GM23338 (cell line): ENCODE results near the gene TIPRL. TPM values are rescaled to one million over a fixed set of nuclear protein-coding genes. Genes with fewer than 3 reads are reported as not detected.

Experiments used
- ATAC-seq: fragments of 200-7000 bp; cut with Tn5 transposase; 3 replicates; pipeline ENCODE4 v1.9.1; 2020
- DNase-seq: peaks from one replicate; pipeline ENCODE4 v3.0.0-alpha.2; 2015; ENCODE audit warnings: low spot score
- H2AFZ ChIP-seq: fragments of 200-600 bp; sonication (generic); 2 replicates; pipeline ENCODE4 v1.8.0; 2016; ENCODE audit warnings: antibody characterized with exemption, mild to moderate bottlenecking, moderate library complexity
- H3F3A ChIP-seq: fragments of 200-600 bp; sonication (generic); replicated peaks from 2 replicates; pipeline ENCODE4 v1.8.0; 2017; ENCODE audit warnings: antibody characterized with exemption, mixed run types, low read depth
- H3K27ac ChIP-seq: fragments of 200-600 bp; sonication (generic); 2 replicates; pipeline ENCODE4 v1.6.1; 2016; ENCODE audit warnings: low read depth
- H3K27me3 ChIP-seq: fragments of 200-600 bp; sonication (generic); 2 replicates; pipeline ENCODE4 v1.8.0; 2016; ENCODE audit warnings: mild to moderate bottlenecking, mixed run types, moderate library complexity; ENCODE audit not compliant: insufficient read depth
- H3K36me3 ChIP-seq: fragments of 200-600 bp; sonication (generic); 2 replicates; pipeline ENCODE4 v1.8.0; 2016; ENCODE audit warnings: mild to moderate bottlenecking; ENCODE audit not compliant: insufficient read depth
- H3K4me1 ChIP-seq: fragments of 200-600 bp; sonication (generic); 2 replicates; pipeline ENCODE4 v1.8.0; 2016; ENCODE audit warnings: mild to moderate bottlenecking, moderate library complexity; ENCODE audit not compliant: insufficient read depth
- H3K4me2 ChIP-seq: fragments of 200-600 bp; sonication (generic); 2 replicates; pipeline ENCODE4 v1.7.1; 2017; ENCODE audit warnings: mixed run types
- H3K4me3 ChIP-seq: fragments of 200-600 bp; sonication (generic); 2 replicates; pipeline ENCODE4 v1.6.1; 2016; ENCODE audit warnings: mixed run types
- H3K79me2 ChIP-seq: fragments of 200-600 bp; sonication (generic); replicated peaks from 2 replicates; pipeline ENCODE4 v1.8.0; 2017; ENCODE audit warnings: mild to moderate bottlenecking; ENCODE audit not compliant: insufficient read depth
- H3K9me2 ChIP-seq: fragments of 200-600 bp; sonication (generic); 2 replicates; pipeline ENCODE4 v1.8.0; 2017; ENCODE audit not compliant: insufficient read depth
- H4K20me1 ChIP-seq: fragments of 200-600 bp; sonication (generic); replicated peaks from 2 replicates; pipeline ENCODE4 v1.8.0; 2017; ENCODE audit warnings: mild to moderate bottlenecking; ENCODE audit not compliant: insufficient read depth
- H3K27ac Mint-ChIP-seq: 2 replicates; pipeline ENCODE4 v1.8.0; 2020; ENCODE audit warnings: inconsistent platforms, mild to moderate bottlenecking, moderate library complexity, mixed read lengths
- H3K27me3 Mint-ChIP-seq: 3 replicates; pipeline ENCODE4 v1.8.0; 2022; ENCODE audit warnings: low read depth, mild to moderate bottlenecking, moderate library complexity, mixed read lengths, inconsistent platforms; ENCODE audit not compliant: insufficient read depth, poor library complexity
- H3K36me3 Mint-ChIP-seq: 3 replicates; pipeline ENCODE4 v1.8.0; 2021; ENCODE audit warnings: low read depth, mild to moderate bottlenecking, inconsistent platforms, moderate library complexity, mixed read lengths
- H3K4me1 Mint-ChIP-seq: 3 replicates; pipeline ENCODE4 v1.8.0; 2020; ENCODE audit warnings: mild to moderate bottlenecking, inconsistent platforms, mixed read lengths
- H3K4me3 Mint-ChIP-seq: 3 replicates; pipeline ENCODE4 v1.8.0; 2021; ENCODE audit warnings: moderate library complexity, mild to moderate bottlenecking, inconsistent platforms, mixed read lengths
- H3K9me3 Mint-ChIP-seq: 3 replicates; pipeline ENCODE4 v1.8.0; 2020; ENCODE audit warnings: moderate library complexity, mild to moderate bottlenecking, inconsistent platforms, mixed read lengths
- CREB1 ChIP-seq: fragments of 250-450 bp; sonication (Bioruptor Pico); IDR thresholded peaks from 2 replicates; pipeline ENCODE4 v1.5.0; 2020; ENCODE audit warnings: low read depth, mild to moderate bottlenecking, moderate library complexity
- EZH2 ChIP-seq: fragments of 200-600 bp; sonication (generic); IDR thresholded peaks from one replicate; pipeline ENCODE4 v1.8.0; 2017; ENCODE audit warnings: antibody characterized with exemption, mild to moderate bottlenecking, low read depth; ENCODE audit not compliant: unreplicated experiment
- NANOG ChIP-seq: IDR thresholded peaks from 2 replicates; pipeline ENCODE4 v1.6.1; 2016; ENCODE audit warnings: antibody characterized with exemption, borderline replicate concordance
- POLR2AphosphoS5 ChIP-seq: IDR thresholded peaks from 2 replicates; pipeline ENCODE4 v1.6.1; 2016; ENCODE audit warnings: antibody characterized with exemption, low read depth
- ZNF114 ChIP-seq: fragments of 250-450 bp; sonication (Bioruptor Pico); IDR thresholded peaks from 2 replicates; pipeline ENCODE4 v1.5.0; 2020; ENCODE audit warnings: mild to moderate bottlenecking, moderate library complexity
- polyA plus RNA-seq: library from polyadenylated mRNA; unstranded; fragments of >200 nt; fragmentation: Nextera tagmentation; extraction: Ambion mirVana; gene quantifications from 2 replicates; pipeline ENCODE4 v1.2.1, GENCODE V29; 2016
- total RNA-seq: library from RNA; depleted of rRNA; stranded (reverse); fragments of >200 nt; shearing (Covaris generic); gene quantifications from 2 replicates; pipeline ENCODE4 v1.2.3, GENCODE V29; 2014
- TF ChIP-seq, protein P1 (sequence below): fragments of 250-450 bp; sonication (Bioruptor Pico); IDR thresholded peaks from 2 replicates; pipeline ENCODE4 v1.5.0; 2020; ENCODE audit warnings: mild to moderate bottlenecking, moderate library complexity
- TF ChIP-seq, protein P2 (sequence below): IDR thresholded peaks from 2 replicates; pipeline ENCODE4 v1.6.1; 2016; ENCODE audit warnings: antibody characterized with exemption

TIPRL gene
- total and polyA plus RNA-seq, 2 experiments from 2014 or later, result 15.9 to 32.0 TPM

DNA sequence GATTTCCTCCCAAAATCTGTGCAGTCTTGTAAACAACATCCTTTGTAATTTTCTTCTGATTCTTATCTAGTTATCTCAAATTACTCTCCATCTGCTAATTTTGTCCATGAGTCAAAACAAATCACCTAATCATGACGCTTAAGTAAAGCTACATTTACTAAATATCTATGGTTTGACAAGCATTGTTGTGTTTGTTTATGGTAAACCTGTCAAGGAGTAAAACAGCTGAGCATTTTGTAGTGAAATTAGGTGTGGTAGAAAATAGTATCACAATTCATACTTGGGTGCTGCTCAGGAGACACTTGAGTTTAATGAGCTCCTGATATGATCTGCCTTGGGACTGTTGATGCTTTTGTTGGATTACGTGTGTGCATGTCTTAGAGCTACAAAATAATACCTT lies 11.6 kb downstream of the TIPRL start (continued):
- TF ChIP-seq, protein P1, sequence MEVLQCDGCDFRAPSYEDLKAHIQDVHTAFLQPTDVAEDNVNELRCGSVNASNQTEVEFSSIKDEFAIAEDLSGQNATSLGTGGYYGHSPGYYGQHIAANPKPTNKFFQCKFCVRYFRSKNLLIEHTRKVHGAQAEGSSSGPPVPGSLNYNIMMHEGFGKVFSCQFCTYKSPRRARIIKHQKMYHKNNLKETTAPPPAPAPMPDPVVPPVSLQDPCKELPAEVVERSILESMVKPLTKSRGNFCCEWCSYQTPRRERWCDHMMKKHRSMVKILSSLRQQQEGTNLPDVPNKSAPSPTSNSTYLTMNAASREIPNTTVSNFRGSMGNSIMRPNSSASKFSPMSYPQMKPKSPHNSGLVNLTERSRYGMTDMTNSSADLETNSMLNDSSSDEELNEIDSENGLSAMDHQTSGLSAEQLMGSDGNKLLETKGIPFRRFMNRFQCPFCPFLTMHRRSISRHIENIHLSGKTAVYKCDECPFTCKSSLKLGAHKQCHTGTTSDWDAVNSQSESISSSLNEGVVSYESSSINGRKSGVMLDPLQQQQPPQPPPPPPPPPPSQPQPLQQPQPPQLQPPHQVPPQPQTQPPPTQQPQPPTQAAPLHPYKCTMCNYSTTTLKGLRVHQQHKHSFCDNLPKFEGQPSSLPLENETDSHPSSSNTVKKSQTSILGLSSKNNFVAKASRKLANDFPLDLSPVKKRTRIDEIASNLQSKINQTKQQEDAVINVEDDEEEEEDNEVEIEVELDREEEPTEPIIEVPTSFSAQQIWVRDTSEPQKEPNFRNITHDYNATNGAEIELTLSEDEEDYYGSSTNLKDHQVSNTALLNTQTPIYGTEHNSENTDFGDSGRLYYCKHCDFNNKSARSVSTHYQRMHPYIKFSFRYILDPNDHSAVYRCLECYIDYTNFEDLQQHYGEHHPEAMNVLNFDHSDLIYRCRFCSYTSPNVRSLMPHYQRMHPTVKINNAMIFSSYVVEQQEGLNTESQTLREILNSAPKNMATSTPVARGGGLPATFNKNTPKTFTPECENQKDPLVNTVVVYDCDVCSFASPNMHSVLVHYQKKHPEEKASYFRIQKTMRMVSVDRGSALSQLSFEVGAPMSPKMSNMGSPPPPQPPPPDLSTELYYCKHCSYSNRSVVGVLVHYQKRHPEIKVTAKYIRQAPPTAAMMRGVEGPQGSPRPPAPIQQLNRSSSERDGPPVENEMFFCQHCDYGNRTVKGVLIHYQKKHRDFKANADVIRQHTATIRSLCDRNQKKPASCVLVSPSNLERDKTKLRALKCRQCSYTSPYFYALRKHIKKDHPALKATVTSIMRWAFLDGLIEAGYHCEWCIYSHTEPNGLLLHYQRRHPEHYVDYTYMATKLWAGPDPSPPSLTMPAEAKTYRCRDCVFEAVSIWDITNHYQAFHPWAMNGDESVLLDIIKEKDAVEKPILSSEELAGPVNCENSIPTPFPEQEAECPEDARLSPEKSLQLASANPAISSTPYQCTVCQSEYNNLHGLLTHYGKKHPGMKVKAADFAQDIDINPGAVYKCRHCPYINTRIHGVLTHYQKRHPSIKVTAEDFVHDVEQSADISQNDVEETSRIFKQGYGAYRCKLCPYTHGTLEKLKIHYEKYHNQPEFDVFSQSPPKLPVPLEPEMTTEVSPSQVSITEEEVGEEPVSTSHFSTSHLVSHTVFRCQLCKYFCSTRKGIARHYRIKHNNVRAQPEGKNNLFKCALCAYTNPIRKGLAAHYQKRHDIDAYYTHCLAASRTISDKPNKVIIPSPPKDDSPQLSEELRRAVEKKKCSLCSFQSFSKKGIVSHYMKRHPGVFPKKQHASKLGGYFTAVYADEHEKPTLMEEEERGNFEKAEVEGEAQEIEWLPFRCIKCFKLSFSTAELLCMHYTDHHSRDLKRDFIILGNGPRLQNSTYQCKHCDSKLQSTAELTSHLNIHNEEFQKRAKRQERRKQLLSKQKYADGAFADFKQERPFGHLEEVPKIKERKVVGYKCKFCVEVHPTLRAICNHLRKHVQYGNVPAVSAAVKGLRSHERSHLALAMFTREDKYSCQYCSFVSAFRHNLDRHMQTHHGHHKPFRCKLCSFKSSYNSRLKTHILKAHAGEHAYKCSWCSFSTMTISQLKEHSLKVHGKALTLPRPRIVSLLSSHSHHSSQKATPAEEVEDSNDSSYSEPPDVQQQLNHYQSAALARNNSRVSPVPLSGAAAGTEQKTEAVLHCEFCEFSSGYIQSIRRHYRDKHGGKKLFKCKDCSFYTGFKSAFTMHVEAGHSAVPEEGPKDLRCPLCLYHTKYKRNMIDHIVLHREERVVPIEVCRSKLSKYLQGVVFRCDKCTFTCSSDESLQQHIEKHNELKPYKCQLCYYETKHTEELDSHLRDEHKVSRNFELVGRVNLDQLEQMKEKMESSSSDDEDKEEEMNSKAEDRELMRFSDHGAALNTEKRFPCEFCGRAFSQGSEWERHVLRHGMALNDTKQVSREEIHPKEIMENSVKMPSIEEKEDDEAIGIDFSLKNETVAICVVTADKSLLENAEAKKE (CRISPR knock-in tag), result no peak
- TF ChIP-seq CREB1 (CRISPR knock-in tag), result no peak
- TF ChIP-seq, protein P2, sequence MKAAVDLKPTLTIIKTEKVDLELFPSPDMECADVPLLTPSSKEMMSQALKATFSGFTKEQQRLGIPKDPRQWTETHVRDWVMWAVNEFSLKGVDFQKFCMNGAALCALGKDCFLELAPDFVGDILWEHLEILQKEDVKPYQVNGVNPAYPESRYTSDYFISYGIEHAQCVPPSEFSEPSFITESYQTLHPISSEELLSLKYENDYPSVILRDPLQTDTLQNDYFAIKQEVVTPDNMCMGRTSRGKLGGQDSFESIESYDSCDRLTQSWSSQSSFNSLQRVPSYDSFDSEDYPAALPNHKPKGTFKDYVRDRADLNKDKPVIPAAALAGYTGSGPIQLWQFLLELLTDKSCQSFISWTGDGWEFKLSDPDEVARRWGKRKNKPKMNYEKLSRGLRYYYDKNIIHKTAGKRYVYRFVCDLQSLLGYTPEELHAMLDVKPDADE, result no peak

DNA sequence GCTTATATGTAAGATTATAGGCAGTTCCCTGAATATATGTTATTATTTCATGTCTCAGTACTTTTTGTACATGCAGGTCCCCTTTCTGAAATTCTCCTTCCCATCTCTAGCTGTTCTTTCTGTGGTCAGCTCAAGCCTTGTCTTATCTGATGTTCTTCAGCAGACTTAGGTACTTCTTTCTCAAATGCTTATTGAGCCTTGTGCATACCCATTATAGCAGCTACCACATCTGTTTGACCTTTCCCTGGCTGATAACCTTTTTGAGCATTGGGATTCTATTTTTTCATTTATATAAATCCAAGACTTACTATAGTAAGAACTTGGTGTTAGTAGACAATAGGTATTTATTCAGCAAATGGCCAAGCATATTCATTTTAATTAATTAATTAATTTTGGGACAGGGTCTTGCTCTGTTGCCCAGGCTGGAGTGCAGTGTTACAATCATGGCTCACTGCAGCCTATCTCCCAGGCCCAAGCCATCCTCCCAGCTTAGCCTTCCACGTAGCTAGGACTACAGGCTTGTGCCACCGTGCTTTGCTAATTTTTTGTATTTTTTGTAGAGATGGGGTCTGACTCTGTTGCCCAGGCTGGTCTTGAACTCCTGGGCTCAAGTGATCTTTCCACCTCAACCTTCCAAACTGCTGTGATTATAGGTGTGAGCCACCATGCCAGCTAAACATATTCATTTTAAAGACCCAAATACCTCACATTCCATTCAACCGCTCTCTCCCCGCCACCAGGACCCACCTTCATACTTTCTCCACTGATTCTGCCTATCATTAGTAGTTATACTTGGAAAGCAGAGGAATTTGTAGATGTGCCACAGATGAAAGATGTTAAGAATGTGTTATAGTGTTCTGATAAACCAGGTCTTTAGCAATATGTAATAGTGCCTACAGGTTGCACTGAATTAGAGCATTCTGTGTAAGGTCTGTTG lies 16.7 kb downstream of the TIPRL start:
- Histone ChIP-seq H3K27ac (no peak overlapping the region), H3K27me3 (no peaks in the 10 kb centered on the region), H3K4me3 (no peak overlapping the region), H3K4me2 (no peak overlapping the region), H2AFZ (no peak overlapping the region), H3K36me3 (peaks cover 15% of the 10 kb centered on the region; the same call in 1 of the 2 replicates), H3F3A (no peaks in the 10 kb centered on the region), H3K4me1 (no peaks in the 10 kb centered on the region), H4K20me1 (no peaks in the 10 kb centered on the region), H3K79me2 (no peaks in the 10 kb centered on the region), H3K9me2 (no peaks in the 10 kb centered on the region)
- peak overlapping the region; percentile 62 for H3K27ac Mint-ChIP-seq
- peak; percentile 61 for DNase-seq
- no peaks in the 10 kb centered on the region for H3K9me3 Mint-ChIP-seq
- peak; percentile 65 for ATAC-seq
- H3K36me3 Mint-ChIP-seq, result peaks cover 40% of the 10 kb centered on the region; the same call in 2 of the 3 replicates
- peaks cover 4% of the 10 kb centered on the region for H3K4me1 Mint-ChIP-seq
- no peak overlapping the region for H3K4me3 Mint-ChIP-seq
- peaks cover 1% of the 10 kb centered on the region for H3K27me3 Mint-ChIP-seq
- no peak for TF ChIP-seq EZH2
- TF ChIP-seq ZNF114 (CRISPR knock-in tag), result no peak
- no peak for TF ChIP-seq NANOG
- TF ChIP-seq, protein P2, result no peak
- no peak for TF ChIP-seq POLR2AphosphoS5
- TF ChIP-seq CREB1 (CRISPR knock-in tag), result no peak
